GM19324 (cell line): Measurements from ENCODE around the gene CBL.
"Not testable (repeated sequence)": the region's sequence is repeated elsewhere in the genome, so short reads cannot be mapped to it uniquely, and the experiment has no call there.

Experiments
- ATAC-seq: cut with Tn5 transposase; IDR thresholded peaks from one replicate; pipeline ENCODE4 v1.9.1; 2021; ENCODE audit warnings: mild to moderate bottlenecking, moderate library complexity; ENCODE audit not compliant: unreplicated experiment, low FRiP score

CBL gene

GRCh38 chr11:119205574-119206510, at the start of gene CBL:
CBL (plus strand) TSS chr11:119206339; CDS start chr11:119206418, 79 bp downstream.
- peak; percentile 90 for ATAC-seq

GRCh38 chr11:119156496-119156895, 49.6 kb upstream of the CBL start:
- no peak for ATAC-seq

GRCh38 chr11:119157063-119157462, 49.1 kb upstream of the CBL start:
- ATAC-seq, result no peak

GRCh38 chr11:119158467-119158866, 47.7 kb upstream of the CBL start:
- ATAC-seq, result no peak

- no peak for ATAC-seq
Measured at GRCh38 chr11:119160151-119160550, 46.0 kb upstream of the CBL start.

GRCh38 chr11:119161871-119162270, 44.3 kb upstream of the CBL start:
- no peak for ATAC-seq

GRCh38 chr11:119166368-119167076, 39.6 kb upstream of the CBL start:
- no peak for ATAC-seq

GRCh38 chr11:119167077-119167458, 39.1 kb upstream of the CBL start:
- not testable (repeated sequence) for ATAC-seq

GRCh38 chr11:119167933-119168332, 38.2 kb upstream of the CBL start:
- no peak for ATAC-seq

GRCh38 chr11:119168471-119169281, 37.5 kb upstream of the CBL start, which contains the start of gene NLRX1:
NLRX1 (plus strand) TSS chr11:119168725; CDS start chr11:119171404, 2,679 bp downstream.
- peak; percentile 83 for ATAC-seq

- no peak for ATAC-seq
Measured at GRCh38 chr11:119169282-119169719, 36.8 kb upstream of the CBL start.

- no peak for ATAC-seq
Measured at GRCh38 chr11:119172513-119172912, 33.6 kb upstream of the CBL start.

- ATAC-seq, result no peak
Measured at GRCh38 chr11:119173453-119173852, 32.7 kb upstream of the CBL start.

- ATAC-seq, result no peak
Measured at GRCh38 chr11:119175493-119176077, 30.6 kb upstream of the CBL start.

GRCh38 chr11:119178166-119178680, 27.9 kb upstream of the CBL start:
- no peak for ATAC-seq

GRCh38 chr11:119179342-119179741, 26.8 kb upstream of the CBL start:
- ATAC-seq, result no peak

- ATAC-seq, result no peak
Measured at GRCh38 chr11:119179983-119180382, 26.2 kb upstream of the CBL start.

GRCh38 chr11:119180729-119181676, 25.1 kb upstream of the CBL start:
- no peak for ATAC-seq
